Lung (tissue), 12 donors: ENCODE measurements around the gene CARM1. TPM values are rescaled to one million over a fixed set of nuclear protein-coding genes. Genes with fewer than 3 reads are reported as not detected.
A peak's percentile ranks its signal among the peaks of the same experiment; 100 is the strongest.

Experiments used
- ATAC-seq: fragments of 200-7000 bp; cut with Tn5 transposase; one replicate; pipeline ENCODE4 v1.9.1; 2020; ENCODE audit warnings: moderate number of reproducible peaks; ENCODE audit not compliant: insufficient read depth, low FRiP score
- DNase-seq, 3 donors: peaks; one replicate each; pipeline ENCODE4 v3.0.0-alpha.2; 2013 to 2017
- H3K27ac ChIP-seq, 2 donors: one replicate each; pipeline ENCODE4 v1.5.1; 2013; ENCODE audit warnings: mild to moderate bottlenecking in 2 of 2, moderate library complexity in 2 of 2, control low read depth in 1 of 2, inconsistent platforms in 1 of 2, low read depth in 1 of 2, low read length in 1 of 2
- H3K27me3 ChIP-seq, 3 donors: one replicate each; pipeline ENCODE4 v1.5.1; 2013; ENCODE audit warnings: low read length in 2 of 3; ENCODE audit not compliant: control insufficient read depth in 3 of 3, insufficient read depth in 3 of 3
- H3K36me3 ChIP-seq, 4 donors: one replicate each; pipeline ENCODE4 v1.5.1; 2013; ENCODE audit warnings: low read length in 4 of 4, mild to moderate bottlenecking in 1 of 4, moderate library complexity in 1 of 4; ENCODE audit not compliant: control insufficient read depth in 4 of 4, insufficient read depth in 4 of 4
- H3K4me1 ChIP-seq, 5 donors: one replicate each; pipeline ENCODE4 v1.5.1; 2013; ENCODE audit warnings: low read length in 5 of 5, mild to moderate bottlenecking in 2 of 5, moderate library complexity in 1 of 5; ENCODE audit not compliant: control insufficient read depth in 5 of 5, insufficient read depth in 5 of 5
- H3K4me3 ChIP-seq: one replicate; pipeline ENCODE4 v1.5.1; 2013; ENCODE audit warnings: mild to moderate bottlenecking, control low read depth, moderate library complexity
- H3K9ac ChIP-seq, 2 donors: one replicate each; pipeline ENCODE4 v1.5.1; 2013; ENCODE audit warnings: low read length in 2 of 2, control low read depth in 1 of 2; ENCODE audit not compliant: insufficient read depth in 1 of 2
- H3K9me3 ChIP-seq, 4 donors: one replicate each; pipeline ENCODE4 v1.5.1; 2013; ENCODE audit warnings: low read length in 3 of 4, mild to moderate bottlenecking in 1 of 4, moderate library complexity in 1 of 4; ENCODE audit not compliant: control insufficient read depth in 4 of 4, insufficient read depth in 3 of 4
- WGBS, 2 donors: extraction: QIAGEN DNeasy Blood & Tissue Kit; methylation state at CpG; one replicate each; pipeline ENCODE4 v1.1.7; 2013; 5-methylcytosine and 5-hydroxymethylcytosine counted together
- polyA plus RNA-seq, 2 donors: library from polyadenylated mRNA; stranded (reverse); fragments of 200-250 nt; gene quantifications; one replicate each; pipeline ENCODE4 v1.2.1, GENCODE V29; 2013
- total RNA-seq, 2 donors: library from RNA; depleted of rRNA in 1 of 2; stranded (reverse); fragments of >200 nt in 1 of 2; gene quantifications; one replicate each; pipeline ENCODE4 v1.2.1, GENCODE V29; 2014 to 2021
- TF ChIP-seq, protein P1 (sequence below): IDR thresholded peaks from 2 replicates; pipeline ENCODE4 v1.5.1; 2012; ENCODE audit warnings: mild to moderate bottlenecking; ENCODE audit errors: control extremely low read depth, extremely low read depth
- donor health status: control.
- donor health status: control.
- donor health status: Bipolar disorder and iron deficiency.
- donor health status: healthy.
- donor health status: DM: yes; HTN: yes; CAD: no.

Gene CARM1
- total and polyA plus RNA-seq, 4 donors = 19.9 to 35.5 (median 27.9) TPM

DNA sequence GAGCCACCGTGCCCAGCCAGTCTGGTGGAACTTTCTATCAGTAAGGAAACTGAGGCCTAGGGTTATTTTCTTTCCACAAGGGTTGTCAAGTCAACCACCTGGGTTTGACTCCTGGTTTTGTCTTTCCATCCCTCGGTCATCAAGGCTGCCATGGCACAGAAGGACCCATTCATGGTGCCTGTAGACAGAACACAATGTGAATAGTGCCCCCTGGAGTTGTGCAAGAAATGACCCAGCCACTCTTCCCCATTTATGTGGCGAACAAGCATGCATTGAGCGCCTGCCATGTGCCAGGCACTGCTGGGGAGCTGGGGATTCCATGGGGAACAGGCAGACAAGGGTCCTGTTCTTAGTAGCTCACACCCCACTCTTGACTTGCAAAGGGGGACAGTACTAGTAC, 93.5 kb downstream of the CARM1 start:
- no peak overlapping the region for H3K9ac ChIP-seq
- DNase-seq = no peak
- no peak overlapping the region for H3K4me3 ChIP-seq
- H3K27ac ChIP-seq = peak overlapping the region in 1 of 2 donors; percentile 30
- TF ChIP-seq, protein P1, sequence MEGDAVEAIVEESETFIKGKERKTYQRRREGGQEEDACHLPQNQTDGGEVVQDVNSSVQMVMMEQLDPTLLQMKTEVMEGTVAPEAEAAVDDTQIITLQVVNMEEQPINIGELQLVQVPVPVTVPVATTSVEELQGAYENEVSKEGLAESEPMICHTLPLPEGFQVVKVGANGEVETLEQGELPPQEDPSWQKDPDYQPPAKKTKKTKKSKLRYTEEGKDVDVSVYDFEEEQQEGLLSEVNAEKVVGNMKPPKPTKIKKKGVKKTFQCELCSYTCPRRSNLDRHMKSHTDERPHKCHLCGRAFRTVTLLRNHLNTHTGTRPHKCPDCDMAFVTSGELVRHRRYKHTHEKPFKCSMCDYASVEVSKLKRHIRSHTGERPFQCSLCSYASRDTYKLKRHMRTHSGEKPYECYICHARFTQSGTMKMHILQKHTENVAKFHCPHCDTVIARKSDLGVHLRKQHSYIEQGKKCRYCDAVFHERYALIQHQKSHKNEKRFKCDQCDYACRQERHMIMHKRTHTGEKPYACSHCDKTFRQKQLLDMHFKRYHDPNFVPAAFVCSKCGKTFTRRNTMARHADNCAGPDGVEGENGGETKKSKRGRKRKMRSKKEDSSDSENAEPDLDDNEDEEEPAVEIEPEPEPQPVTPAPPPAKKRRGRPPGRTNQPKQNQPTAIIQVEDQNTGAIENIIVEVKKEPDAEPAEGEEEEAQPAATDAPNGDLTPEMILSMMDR = no peak
- no peaks in the 10 kb centered on the region for H3K27me3 ChIP-seq
- H3K36me3 ChIP-seq = no peaks in the 10 kb centered on the region
- 94 to 98% methylated on average over 4 of the region's 4 CpGs for WGBS, 2 donors
- peaks cover 4 to 21% (median 13%) of the 10 kb centered on the region in 5 donors for H3K4me1 ChIP-seq
- peaks cover 0 to 3% (median 0%) of the 10 kb centered on the region in 4 donors for H3K9me3 ChIP-seq
- ATAC-seq = no peak

DNA sequence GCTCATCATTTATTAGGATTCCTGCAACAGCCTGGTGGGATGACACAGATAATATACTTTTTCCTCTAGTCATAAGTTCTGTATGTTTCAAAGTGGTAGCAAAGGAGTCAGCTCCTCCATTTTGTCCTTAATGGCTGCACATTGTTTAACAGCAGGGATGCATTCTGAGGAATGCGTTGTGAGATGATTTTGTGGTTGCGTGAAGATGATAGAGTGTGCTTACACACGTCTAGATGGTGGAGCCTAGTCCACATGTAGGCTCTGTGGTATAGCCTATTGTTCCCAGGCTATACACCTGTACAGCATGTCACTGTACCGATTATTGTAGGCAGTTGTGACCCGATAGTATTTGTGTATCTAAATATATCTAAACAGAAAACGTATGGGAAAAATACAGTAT, 94.0 kb downstream of the CARM1 start:
- Histone ChIP-seq H3K4me3 (no peak overlapping the region), H3K9ac (no peak overlapping the region), H3K27me3 (no peaks in the 10 kb centered on the region), H3K9me3 (peaks cover 0 to 3% (median 0%) of the 10 kb centered on the region in 4 donors), H3K36me3 (no peaks in the 10 kb centered on the region), H3K27ac (no peak overlapping the region), H3K4me1 (peaks cover 4 to 19% (median 13%) of the 10 kb centered on the region in 5 donors)
- DNase-seq (no peak), ATAC-seq (no peak)
- 82 to 86% methylated on average over 6 of the region's 6 CpGs for WGBS, 2 donors
- TF ChIP-seq, protein P1 = no peak

DNA sequence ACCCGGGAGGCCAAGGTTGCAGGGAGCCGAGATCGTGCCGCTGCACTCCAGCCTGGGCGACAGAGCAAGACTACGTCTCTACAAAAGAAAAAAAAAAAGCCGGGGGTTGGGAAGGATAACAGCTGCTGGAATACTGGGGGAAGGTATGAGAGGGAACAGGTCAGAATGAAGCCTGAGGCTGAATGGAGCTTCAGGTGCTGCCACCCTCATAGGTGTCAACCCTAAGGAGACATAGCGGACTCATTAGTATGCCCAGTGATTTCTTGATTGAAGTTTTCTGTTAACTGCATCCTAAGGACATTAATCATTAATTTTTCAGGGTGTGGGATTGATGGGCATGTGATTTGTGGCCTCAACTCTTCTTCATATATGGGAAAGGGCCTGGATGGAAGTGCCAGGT, 95.5 kb downstream of the CARM1 start:
- no peak for ATAC-seq

More for the DNA sequence above, 95.5 kb downstream of the CARM1 start:
- Histone ChIP-seq H3K4me3 (no peak overlapping the region), H3K27ac (no peak overlapping the region), H3K9ac (no peak overlapping the region), H3K4me1 (peaks cover 4 to 19% (median 13%) of the 10 kb centered on the region in 5 donors), H3K36me3 (no peaks in the 10 kb centered on the region), H3K27me3 (no peaks in the 10 kb centered on the region), H3K9me3 (peaks cover 0 to 3% (median 0%) of the 10 kb centered on the region in 4 donors)
- TF ChIP-seq, protein P1 = no peak
- 90 to 95% methylated on average over 8 of the region's 8 CpGs for WGBS, 2 donors
- DNase-seq = no peak
